GM18505 (cell line): ENCODE results near the gene SPATS2L.

Source experiments
- ATAC-seq: cut with Tn5 transposase; IDR thresholded peaks from one replicate; pipeline ENCODE4 v1.9.1; 2021; ENCODE audit not compliant: unreplicated experiment
- POLR2A ChIP-seq: IDR thresholded peaks from 4 replicates; pipeline ENCODE4 v1.6.1; 2011; ENCODE audit warnings: borderline replicate concordance; ENCODE audit not compliant: insufficient read depth, insufficient read length; ENCODE audit errors: extremely low read depth

The SPATS2L gene

GRCh38 chr2:200418399-200418798 lies 111.9 kb downstream of the SPATS2L start:
- TF ChIP-seq POLR2A, result no peak
- ATAC-seq, result no peak

- no peak for TF ChIP-seq POLR2A
Observed at GRCh38 chr2:200419325-200419724, 112.8 kb downstream of the SPATS2L start.

GRCh38 chr2:200421270-200421669 lies 114.8 kb downstream of the SPATS2L start:
- no peak for ATAC-seq

More at GRCh38 chr2:200419325-200419724, 112.8 kb downstream of the SPATS2L start:
- no peak for ATAC-seq

GRCh38 chr2:200422071-200422470 lies 115.6 kb downstream of the SPATS2L start:
- TF ChIP-seq POLR2A, result no peak
- ATAC-seq, result no peak

More at GRCh38 chr2:200421270-200421669, 114.8 kb downstream of the SPATS2L start:
- TF ChIP-seq POLR2A, result no peak

GRCh38 chr2:200422532-200423261 lies 116.2 kb downstream of the SPATS2L start:
- no peak for TF ChIP-seq POLR2A
- ATAC-seq, result no peak

GRCh38 chr2:200423541-200423940 lies 117.0 kb downstream of the SPATS2L start:
- no peak for TF ChIP-seq POLR2A
- ATAC-seq, result no peak

- no peak for TF ChIP-seq POLR2A
Observed at GRCh38 chr2:200425026-200425821, 118.7 kb downstream of the SPATS2L start.

GRCh38 chr2:200426754-200427153 lies 120.3 kb downstream of the SPATS2L start:
- TF ChIP-seq POLR2A, result no peak
- ATAC-seq, result no peak

More at GRCh38 chr2:200425026-200425821, 118.7 kb downstream of the SPATS2L start:
- no peak for ATAC-seq

- TF ChIP-seq POLR2A, result no peak
- ATAC-seq, result no peak
Observed at GRCh38 chr2:200428961-200429665, 122.6 kb downstream of the SPATS2L start.

- no peak for ATAC-seq
- no peak for TF ChIP-seq POLR2A
Observed at GRCh38 chr2:200430017-200430416, 123.5 kb downstream of the SPATS2L start.

- ATAC-seq, result no peak
- no peak for TF ChIP-seq POLR2A
Observed at GRCh38 chr2:200431996-200432705, 125.7 kb downstream of the SPATS2L start.

GRCh38 chr2:200435379-200435778 lies 128.9 kb downstream of the SPATS2L start:
- no peak for TF ChIP-seq POLR2A
- no peak for ATAC-seq

- no peak for TF ChIP-seq POLR2A
- ATAC-seq, result no peak
Observed at GRCh38 chr2:200438251-200438650, 131.8 kb downstream of the SPATS2L start.
